NCI-H2171 treated with DMSO at 0.1 percent for 48 hours (cell line): ENCODE results near the gene AQP10.
"Not testable (repeated sequence)": the region's sequence is repeated elsewhere in the genome, so short reads cannot be mapped to it uniquely, and the experiment has no call there.

Experiments
- DNase-seq: peaks from one replicate; lab custom pipeline; 2025; lab: John Stamatoyannopoulos, UW

AQP10 gene, protein sequence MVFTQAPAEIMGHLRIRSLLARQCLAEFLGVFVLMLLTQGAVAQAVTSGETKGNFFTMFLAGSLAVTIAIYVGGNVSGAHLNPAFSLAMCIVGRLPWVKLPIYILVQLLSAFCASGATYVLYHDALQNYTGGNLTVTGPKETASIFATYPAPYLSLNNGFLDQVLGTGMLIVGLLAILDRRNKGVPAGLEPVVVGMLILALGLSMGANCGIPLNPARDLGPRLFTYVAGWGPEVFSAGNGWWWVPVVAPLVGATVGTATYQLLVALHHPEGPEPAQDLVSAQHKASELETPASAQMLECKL

DNA sequence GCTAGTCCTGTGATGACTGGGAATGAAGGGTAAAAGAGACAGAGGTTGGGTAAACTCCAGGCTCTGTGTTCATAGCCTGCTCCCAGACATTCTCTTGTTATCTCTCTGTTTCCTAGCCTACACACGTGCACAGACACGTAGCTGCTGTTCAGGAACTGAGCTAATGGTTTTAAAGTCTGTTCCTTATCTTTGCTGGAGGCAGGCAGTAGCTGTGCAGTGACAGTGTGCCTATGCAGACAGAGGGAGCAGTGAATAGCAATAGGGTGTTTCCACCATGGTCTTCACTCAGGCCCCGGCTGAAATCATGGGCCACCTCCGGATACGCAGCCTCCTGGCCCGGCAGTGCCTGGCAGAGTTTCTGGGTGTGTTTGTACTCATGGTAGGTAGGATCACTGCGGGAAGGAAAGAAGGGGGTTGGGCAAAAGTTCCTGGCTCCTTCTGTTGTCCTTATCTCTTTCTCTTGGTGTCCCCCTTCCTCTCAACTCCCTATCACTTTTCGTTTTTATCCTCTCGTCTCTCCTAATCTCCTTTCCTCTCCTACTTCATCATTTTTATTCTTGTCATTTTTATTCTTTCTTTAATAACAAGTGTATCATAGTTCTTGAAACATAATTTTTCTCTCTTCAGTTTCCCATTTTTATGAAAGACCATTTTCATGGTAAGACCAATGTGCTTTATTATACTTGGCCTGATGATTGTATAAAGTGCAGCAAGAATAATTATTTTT, at the start of gene AQP10:
AQP10 (plus strand) TSS at position 212 of the 727 bp plus-strand sequence; CDS start at position 275, 63 bp downstream.
- DNase-seq = peak; percentile 3

DNA sequence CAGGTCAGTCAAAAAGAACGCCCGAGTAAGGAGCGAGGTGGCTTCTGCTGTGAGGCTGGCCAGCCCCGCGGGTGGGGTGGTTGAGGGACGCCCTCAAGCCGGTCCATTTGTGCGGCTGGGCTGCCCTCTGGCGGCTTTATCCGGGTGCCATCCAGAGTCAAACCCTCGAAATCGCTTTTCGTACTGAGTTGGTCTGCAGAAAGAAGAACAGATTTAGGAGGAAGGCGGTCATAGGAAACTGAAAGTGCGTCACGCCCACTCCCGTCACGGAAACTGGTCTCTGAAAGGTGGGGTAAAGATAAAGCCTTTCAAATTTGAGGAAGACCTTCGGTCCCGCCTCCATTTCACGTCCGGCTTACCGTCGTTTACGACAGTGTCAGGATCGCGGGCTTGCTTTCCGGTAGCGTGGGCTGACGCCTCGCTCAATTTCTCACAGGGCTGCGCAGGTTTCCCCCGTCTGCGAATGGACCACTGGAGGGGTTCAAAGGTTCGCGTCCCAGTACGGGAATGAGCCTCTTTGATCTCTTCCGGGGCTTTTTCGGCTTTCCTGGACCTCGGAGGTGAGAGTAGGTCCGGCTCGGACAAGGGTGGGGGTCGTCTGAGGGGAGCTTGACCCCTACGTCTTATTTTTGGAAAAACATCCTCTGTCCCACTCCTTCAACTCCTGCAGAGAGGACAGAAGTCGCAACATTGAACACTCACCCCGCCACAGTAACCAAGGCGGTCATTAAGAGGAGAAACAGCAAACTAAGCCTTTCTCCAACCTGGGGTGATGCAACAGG, 48.5 kb upstream of the AQP10 start, which contains the start of gene HAX1:
HAX1 (plus strand) TSS at position 413 of the 782 bp plus-strand sequence; CDS start at position 508, 95 bp downstream.
- peak; percentile 96 for DNase-seq

DNA sequence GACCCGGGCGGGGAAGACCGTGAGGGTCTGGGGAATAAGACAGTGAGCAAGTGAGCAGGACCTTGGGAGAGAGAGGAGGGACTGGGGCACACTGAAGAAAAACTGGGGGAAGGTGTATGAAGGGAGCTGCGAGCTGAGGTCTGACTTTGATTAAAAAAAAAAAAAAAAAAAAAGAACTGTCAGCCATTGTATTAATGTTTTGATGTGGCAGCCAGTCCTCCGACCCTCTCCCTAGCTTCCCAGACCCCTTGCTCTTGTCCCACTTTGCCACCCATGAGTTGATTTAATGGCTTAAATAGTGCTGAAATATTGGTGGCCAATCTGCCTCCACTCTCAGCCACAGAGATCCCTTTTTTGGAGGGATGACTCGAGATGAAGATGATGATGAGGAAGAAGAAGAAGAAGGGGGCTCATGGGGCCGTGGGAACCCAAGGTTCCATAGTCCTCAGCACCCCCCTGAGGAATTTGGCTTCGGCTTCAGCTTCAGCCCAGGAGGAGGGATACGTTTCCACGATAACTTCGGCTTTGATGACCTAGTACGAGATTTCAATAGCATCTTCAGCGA, 47.8 kb upstream of the AQP10 start:
- no peak for DNase-seq

DNA sequence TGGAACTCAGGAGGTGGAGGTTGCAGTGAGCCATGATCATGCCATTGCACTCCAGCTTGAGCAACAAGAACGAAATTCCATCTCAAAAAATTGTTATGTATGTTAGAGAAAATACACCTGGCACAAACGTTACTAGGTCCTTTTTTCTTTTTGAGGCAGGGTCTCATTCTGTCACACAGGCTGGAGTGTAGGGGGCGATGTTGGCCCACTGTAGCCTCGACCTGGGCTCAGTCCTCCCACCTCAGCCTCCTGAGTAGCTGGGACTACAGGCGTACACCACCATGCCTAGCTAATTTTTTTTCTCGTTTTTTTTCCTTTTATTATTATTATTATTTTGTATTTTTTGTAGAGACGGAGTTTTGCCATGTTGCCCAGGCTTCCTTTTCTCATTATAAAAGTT, 44.1 kb upstream of the AQP10 start:
- no peak for DNase-seq

DNA sequence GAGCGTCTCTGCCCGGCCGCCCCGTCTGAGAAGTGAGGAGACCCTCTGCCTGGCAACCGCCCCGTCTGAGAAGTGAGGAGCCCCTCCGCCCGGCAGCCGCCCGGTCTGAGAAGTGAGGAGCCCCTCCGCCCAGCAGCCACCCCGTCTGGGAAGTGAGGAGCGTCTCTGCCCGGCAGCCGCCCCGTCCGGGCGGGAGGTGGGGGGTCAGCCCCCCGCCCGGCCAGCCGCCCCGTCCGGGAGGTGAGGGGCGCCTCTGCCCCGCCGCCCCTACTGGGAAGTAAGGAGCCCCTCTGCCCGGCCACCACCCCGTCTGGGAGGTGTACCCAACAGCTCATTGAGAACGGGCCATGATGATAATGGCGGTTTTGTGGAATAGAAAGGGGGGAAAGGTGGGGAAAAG, 33.3 kb upstream of the AQP10 start:
- DNase-seq = not testable (repeated sequence)

DNA sequence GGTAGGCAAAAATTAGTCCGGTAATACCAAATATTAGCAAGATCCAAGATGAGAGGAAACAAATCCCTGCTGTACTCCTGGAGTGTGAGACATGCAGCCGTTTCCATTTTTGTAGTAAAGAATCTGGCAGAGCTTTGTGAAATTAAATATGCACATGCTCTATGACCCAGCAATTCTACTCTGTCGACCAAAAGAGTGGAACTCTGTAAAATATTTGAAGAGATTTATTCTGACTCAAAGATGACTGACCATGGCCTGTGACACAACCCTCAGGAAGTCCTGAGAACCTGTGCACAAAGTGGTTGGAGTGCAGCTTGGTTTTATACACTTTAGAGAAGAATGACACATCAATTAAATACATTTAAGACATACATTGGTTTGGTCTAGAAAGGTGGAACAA, 32.2 kb upstream of the AQP10 start:
- no peak for DNase-seq

DNA sequence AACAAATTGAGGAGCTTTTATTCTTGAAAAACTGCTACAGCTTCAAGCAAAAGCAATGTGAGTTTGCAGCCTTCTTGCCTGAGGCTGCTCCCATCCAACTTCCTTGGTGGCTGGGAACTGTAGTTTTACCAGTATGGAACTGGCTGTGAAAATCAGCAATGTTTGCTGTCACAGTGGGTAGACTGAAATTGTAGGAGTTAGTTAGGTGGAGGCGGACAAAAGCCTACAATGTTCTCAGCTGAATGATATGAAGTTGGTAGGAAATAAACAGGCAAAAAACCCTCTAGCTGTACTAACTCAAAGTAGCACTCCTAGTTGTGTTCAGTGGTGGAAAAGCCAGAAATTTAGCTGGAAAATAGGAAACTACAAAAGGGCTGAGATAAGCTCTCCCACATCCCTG, 30.0 kb upstream of the AQP10 start:
- no peak for DNase-seq

DNA sequence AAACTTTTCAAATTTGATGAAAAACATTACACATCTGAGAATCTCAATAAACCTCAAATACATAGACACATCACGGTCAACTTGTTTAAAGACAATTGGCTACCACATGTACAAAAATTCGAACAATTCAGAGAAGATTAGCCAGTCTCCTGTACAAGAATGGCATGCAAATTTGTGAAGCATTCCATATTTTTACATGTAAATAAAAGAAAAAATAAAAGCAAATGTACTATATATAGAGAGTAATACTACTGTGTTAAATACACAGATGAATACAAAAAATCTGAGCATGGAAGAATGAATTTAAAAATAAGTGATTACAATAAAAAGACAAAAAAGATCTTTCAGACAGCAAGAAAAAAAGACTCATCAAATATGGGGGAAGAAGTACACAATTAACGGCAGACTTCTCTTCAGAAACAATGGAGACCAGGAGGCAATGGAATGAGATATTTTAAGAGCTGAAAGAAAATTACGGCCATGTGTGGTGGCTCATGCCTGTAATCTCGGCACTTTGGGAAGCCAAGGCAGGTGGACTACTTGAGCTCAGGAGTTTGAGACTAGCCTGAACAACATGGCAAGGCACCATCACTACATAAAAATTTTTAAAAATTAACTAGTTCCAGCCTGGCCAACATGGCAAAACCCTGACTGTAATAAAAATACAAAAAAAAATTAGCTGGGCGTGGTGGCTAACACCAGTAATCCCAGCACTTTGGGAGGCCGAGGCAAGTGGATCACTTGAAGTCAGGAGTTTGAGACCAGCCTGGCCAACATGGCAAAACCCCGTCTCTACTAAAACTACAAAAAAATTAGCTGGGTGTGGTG, 25.3 kb upstream of the AQP10 start:
- peak; percentile 47 for DNase-seq

DNA sequence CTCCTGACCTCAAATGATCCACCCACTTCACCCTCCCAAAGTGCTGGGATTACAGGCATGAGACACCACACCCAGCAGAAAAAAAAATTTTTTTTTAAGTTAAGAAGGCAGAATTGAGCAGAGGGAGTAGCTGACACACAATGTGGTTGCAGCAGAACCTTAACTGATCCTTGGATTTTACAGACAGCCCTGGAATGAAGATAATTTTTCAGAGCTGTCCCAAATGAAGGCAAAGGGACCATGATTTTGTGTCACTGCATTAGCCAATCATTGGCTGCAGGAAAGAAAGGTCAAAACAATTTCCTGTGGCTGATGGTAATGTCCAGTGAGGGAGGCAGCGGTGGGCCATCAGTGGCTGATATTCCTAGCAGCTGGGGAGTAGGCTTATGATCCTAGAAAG, 19.3 kb upstream of the AQP10 start:
- no peak for DNase-seq

DNA sequence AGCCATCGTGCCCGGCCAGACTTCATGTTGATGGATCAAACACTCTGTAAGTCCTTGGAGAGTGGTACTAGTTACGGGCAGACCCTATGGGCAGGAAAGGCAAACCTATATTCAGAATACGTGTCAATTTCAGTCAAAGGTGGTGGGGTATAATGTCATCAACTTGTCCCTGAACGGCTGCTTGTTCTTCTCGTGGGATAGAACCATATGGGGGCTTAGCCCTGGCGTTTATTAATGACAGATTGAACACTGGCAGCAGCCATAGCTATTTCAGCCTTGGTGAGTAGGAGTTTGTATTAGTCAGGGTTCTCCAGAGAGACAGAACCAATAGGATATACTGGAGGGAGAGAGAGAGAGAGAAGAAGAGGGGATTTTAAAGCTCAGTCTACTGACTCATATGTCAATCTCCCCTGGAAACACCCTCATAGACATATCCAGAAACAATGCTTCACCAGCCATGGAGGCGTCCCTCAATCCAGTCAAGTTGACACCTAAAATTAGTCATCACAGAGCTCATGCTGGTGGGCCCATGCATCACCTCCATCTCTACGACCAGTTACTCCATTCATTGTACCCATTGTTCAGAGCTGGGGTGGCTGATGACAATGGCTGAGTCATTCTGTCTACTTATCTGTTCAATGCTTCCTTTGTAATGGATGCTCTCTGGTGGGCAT, 16.1 kb upstream of the AQP10 start:
- no peak for DNase-seq

DNA sequence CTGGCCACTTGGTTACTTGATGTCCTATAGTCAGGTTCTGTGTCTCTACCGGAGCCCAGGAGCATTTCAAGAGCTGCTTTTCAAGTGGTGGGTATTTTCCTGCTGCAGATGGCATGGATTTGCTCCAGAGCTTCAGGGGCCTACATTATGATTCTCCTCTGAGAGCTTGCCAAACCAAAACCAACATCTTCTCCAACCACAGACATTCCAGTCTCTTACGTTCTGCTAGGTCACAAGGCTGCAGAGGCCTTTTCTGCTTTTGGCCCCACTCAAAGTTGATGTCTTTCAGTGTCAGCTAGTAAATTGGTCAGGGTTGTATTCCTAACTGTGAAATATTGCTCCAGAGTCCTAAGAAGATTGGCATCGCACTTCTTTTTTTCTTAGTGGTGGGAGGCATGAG, 14.7 kb upstream of the AQP10 start:
- no peak for DNase-seq

DNA sequence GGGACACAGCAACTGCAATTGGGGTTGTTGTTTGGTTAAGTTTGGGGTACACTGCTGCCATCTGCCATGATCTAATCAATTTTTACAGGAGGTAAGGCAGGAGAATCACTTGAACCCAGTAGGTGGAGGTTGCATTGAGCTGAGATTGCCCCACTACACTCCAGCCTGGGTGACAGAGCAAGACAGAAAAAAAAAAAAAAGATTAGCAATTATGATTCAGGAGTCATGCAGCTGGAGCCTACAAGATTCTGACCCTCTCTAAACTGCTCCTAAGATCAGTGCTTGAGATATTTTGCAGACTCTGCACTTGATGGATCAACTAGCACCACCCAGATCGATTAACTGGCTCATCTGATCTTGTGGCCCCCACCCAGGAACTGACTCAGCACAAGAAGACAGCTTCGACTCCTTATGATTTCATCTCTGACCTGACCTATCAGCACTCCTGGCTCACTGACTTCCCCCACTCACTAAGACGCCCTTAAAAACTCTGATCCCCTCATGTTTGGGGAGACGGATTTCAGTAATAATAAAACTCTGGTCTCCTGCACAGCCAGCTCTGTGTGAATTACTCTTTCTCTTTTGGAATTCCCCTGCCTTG, 13.1 kb upstream of the AQP10 start:
- DNase-seq = not testable (repeated sequence)

DNA sequence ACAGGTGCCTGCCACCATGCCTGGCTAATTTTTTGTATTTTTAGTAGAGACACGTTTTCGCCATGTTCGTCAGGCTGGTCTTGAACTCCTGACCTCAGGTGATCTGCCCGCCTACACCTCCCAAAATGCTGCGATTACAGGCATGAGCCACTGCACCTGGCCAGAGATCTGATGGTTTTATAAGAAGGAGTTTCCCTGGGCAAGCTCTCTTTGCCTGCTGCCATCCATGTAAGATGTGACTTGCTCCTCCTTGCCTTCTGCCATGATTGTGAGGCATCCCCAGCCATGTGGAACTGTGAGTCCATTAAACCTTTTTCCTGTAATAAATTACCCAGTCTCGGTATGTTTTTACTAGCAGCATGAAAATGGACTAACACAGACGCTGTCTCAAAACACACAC, 11.8 kb upstream of the AQP10 start:
- not testable (repeated sequence) for DNase-seq

DNA sequence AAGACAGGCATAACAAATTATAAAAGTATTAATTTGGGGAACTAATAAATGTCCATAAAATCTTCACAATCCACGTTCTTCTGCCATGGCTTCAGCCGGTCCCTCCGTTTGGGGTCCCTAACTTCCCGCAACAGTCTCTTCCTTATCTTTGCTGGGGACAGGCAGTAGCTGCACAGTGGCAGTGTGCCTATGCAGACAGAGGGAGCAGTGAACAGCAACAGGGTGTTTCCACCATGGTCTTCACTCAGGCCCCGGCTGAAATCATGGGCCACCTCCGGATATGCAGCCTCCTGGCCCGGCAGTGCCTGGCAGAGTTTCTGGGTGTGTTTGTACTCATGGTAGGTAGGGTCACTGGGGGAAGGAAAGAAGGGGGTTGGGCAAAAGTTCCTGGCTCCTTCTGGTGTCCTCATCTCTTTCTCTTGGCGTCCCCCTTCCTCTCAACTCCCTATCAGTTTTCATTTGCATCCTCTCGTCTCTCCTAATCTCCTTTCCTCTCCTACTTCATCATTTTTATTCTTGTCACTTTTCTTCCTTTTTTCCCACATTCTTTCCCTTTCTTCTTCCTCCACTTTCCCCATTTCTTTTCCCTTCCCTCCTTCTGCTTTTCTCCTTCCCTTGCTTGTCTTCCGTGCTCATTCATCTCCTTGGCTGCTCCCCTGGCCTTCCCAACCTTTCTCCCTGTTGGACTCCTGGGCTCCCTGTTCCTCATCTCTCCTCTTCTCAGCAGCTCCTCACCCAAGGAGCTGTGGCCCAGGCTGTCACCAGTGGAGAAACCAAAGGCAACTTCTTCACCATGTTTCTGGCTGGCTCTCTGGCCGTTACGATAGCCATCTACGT, 8.4 kb upstream of the AQP10 start:
- DNase-seq = not testable (repeated sequence)

DNA sequence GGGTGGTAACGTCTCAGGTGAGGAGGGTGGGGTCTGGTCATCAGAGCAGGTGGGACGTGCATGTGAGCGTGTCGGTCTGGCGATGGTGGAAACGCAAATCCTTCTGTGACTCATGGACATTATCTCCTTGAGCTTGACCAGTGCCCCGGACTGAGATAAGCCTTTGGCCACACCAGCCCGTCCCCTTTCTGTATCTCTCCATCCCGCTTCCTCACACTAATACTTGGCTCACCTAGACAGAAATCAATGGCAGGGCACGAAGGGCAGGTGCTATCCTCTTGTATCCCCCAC, 7.9 kb upstream of the AQP10 start:
- DNase-seq = no peak

DNA sequence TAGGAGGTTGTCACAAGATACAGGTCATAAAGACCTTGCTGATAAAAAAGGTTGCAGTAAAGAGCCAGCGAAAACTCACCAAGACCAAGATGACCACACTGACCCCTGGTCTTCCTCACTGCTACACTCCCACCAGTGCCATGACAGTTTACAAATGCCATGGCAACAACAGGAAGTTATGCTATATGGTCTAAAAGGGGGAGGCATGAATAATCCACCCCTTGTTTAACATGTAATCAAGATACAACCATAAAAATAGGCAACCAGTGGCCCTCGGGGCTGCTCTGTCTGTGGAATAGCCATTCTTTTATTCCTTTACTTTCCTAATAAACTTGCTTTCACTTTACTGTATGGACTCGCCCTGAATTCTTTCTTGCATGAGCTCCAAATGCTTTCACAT, 6.7 kb upstream of the AQP10 start:
- DNase-seq = not testable (repeated sequence)

DNA sequence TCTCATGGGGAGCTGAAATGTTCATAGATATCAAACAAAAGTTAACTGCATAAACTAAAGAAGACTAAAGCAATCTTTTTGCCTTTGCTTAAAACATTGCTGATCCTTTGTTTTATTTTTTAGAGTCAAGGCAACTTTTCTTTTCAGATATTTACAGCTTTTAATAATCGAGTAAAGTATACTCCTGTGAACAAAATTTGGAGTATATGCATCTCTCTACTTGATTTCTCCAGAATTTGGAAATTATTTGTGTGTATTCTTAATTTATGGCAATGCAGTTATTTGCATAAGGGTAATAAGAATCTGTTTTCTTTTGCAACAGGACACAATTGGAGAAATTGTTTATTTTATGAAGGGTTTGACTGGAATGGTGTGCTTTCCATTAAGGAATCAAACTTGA, 4.2 kb upstream of the AQP10 start:
- no peak for DNase-seq

DNA sequence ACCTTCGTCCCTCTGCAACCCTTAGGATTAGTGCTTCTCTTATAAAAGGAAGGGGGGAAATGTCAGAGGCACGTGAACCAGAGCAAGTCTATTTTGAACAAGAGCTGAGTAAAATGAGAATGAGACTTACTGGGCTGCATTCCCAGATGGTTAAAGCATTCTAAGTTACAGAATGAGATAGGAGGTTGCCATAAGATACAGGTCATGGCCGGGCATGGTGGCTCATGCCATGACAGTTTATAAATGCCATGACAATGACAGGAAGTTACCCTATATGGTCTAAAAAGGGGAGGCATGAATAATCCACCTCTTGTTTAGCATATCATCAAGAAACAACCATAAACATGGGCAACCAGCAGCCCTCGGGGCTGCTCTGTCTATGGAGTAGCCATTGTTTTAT, 2.5 kb upstream of the AQP10 start:
- DNase-seq = no peak

DNA sequence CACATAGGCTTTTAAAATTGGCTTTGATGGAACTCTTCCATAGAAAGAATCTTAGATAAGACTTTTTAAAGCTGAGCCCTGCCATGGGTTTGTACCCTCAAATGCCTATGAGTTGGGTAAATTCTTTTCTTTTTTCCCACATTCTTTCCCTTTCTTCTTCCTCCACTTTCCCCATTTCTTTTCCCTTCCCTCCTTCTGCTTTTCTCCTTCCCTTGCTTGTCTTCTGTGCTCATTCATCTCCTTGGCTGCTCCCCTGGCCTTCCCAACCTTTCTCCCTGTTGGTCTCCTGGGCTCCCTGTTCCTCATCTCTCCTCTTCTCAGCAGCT, 679 bp downstream of the AQP10 start:
- not testable (repeated sequence) for DNase-seq

DNA sequence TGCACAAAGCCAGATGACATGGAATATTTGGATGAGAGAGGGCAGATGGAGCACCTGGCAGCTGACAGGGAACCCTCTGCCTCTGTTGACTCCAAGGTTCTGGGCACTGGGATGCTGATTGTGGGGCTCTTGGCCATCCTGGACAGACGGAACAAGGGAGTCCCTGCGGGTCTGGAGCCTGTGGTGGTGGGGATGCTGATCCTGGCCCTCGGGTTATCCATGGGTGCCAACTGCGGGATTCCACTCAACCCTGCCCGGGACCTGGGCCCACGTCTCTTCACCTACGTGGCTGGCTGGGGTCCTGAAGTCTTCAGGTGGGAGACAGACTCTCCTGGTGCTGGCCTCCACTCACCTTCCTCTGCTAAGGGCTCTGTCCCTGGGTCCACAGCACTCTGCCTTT, 2.6 kb downstream of the AQP10 start:
- no peak for DNase-seq
